Measurements from ENCODE around the gene ATP2B3.

The ATP2B3 gene

DNA sequence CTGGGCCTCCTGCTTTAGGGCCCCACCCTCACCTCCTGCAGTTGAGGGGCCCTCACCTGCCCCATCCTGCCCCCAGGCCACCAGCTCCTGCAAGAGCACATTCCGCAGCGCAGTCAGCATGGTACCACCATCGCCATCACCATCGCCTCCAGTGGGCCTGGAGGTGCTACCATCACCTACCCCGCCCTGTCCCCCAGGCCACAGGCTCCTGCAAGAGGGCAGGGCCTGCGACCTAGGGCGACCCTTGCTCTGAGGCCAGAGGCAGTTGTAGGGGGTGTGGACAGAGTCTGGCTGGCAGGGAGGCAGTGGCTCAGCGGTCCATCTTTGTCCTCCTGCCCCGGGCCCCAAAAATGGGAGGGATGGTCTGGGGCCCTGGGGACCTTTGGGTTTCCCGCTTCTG lies 43.2 kb upstream of the ATP2B3 start:
- TF ChIP-seq, protein P1, sequence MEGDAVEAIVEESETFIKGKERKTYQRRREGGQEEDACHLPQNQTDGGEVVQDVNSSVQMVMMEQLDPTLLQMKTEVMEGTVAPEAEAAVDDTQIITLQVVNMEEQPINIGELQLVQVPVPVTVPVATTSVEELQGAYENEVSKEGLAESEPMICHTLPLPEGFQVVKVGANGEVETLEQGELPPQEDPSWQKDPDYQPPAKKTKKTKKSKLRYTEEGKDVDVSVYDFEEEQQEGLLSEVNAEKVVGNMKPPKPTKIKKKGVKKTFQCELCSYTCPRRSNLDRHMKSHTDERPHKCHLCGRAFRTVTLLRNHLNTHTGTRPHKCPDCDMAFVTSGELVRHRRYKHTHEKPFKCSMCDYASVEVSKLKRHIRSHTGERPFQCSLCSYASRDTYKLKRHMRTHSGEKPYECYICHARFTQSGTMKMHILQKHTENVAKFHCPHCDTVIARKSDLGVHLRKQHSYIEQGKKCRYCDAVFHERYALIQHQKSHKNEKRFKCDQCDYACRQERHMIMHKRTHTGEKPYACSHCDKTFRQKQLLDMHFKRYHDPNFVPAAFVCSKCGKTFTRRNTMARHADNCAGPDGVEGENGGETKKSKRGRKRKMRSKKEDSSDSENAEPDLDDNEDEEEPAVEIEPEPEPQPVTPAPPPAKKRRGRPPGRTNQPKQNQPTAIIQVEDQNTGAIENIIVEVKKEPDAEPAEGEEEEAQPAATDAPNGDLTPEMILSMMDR (IDR thresholded peaks at IDR 0.05; ENCODE audit: low read depth, low read length): no peak
- H3K4me3 ChIP-seq (replicated peaks in 1 of 2; ENCODE audit: low read depth in 2 of 2, low read length in 2 of 2): no peak overlapping the region
- DNase-seq (ENCODE audit: low read depth in 2 of 2): no peak

DNA sequence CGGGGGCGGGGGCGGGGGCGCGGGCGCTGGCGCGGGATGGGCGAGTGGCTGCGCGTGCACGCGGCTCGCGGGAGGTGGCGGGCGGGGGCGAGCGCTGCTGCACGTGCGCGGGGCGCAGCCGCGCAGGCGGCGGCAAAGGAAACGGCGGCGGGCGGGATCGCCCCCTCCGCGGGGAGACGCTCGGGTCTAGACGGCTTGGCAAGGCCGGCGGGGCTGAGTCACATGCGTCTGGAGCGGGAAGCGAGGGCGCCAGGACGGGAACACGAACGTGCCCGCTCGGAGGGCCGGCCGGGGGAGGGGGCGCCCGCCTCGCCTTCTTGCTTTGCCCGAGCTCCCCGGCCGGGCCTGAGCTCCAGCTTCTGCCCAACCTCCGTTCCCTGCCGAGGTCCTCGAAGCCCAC lies 42.7 kb upstream of the ATP2B3 start:
- TF ChIP-seq, protein P1 (IDR thresholded peaks at IDR 0.05; ENCODE audit: low read depth, low read length): no peak
- DNase-seq (ENCODE audit: low read depth in 2 of 2): peak; percentile 59 to 73
- H3K4me3 ChIP-seq (replicated peaks in 1 of 2; ENCODE audit: low read depth in 2 of 2, low read length in 2 of 2): no peak overlapping the region

DNA sequence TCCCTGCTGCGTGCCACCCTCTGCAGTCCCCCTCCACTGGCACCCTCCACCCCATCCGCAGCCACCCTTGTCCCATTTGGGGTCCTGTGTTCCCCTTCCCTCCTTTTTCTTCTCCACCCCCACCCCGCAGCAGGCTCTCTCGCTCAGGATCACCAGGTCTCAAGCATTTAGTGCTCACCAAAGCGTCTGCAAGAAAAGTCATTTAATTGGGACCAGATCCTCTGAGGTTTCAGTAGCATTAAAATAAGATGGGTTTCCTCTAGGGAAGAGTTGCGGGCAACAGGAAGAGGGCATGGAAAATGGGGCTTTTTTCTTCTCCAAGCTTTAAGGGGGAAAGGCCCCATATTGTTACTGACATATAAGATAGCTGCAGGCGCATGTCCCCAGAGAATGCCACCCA lies 42.2 kb upstream of the ATP2B3 start:
- TF ChIP-seq, protein P1 (IDR thresholded peaks at IDR 0.05; ENCODE audit: low read depth, low read length): no peak
- DNase-seq (ENCODE audit: low read depth in 2 of 2): no peak
- H3K4me3 ChIP-seq (replicated peaks in 1 of 2; ENCODE audit: low read depth in 2 of 2, low read length in 2 of 2): no peak overlapping the region

DNA sequence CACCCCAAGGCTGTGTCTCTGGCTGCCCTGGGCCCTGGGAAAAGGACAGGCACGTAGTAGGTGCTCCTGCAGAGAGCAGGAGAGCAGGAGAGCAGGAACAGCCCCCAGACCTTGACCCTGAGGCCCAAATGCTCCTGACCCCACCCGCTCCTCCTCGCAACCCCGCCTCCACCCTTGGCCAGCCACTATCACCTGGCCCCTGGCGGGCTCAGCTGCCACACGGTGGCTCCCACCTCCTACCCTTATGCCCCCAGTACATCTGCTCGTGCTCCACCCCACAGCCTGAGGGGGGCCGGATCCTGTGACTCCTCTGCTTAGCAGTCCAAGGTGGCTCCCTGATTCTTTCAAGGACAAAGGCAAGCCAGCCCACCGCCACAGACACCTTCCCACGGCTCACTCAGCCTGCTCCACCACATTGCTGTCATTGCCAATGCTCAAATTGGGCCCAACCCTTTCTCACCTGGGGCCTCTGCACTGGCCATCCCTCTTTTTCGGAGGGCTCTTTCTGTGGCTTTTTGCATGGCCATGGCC lies 41.6 kb upstream of the ATP2B3 start:
- TF ChIP-seq, protein P1 (IDR thresholded peaks at IDR 0.05; ENCODE audit: low read depth, low read length): no peak
- H3K4me3 ChIP-seq (replicated peaks in 1 of 2; ENCODE audit: low read depth in 2 of 2, low read length in 2 of 2): no peak overlapping the region
- no peak for DNase-seq (ENCODE audit: low read depth in 2 of 2)

DNA sequence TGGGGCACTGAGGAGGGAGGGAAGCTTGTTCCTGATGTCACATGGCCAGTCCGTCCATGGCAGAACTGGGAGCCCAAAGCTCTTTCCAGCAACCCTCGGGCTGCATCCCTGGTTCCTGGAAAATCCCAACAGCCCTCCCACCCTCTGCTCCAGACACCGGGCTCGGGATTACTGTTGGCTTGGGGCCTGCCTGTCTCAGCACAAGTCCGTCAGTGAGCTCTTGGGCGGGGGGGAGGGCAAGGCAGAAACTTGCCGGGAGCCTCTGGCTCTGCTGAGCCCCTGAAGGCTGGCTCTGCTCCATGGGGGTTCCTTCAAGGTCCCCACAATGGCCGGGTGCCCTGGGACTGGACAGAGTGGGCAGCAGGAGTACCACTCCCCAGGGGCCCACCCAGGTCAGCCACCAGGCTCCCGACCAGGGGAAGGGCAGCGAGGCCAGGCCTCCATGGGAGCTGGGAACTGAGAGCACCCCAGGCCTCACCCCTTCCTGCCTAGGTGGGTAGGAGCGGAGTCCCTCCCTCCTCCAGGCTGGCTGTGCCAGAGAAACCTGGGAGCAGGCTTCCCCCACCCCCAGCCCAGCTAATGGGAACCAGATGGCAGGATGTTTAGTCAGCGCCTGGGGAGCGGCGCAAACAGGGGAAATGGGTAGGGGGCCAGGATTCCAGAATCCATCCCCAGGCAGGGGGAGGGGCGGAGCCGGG lies 40.6 kb upstream of the ATP2B3 start:
- H3K4me3 ChIP-seq (replicated peaks in 1 of 2; ENCODE audit: low read depth in 2 of 2, low read length in 2 of 2): no peak overlapping the region
- peak; percentile 57 to 76 for DNase-seq (ENCODE audit: low read depth in 2 of 2)
- TF ChIP-seq, protein P1 (IDR thresholded peaks at IDR 0.05; ENCODE audit: low read depth, low read length): no peak

DNA sequence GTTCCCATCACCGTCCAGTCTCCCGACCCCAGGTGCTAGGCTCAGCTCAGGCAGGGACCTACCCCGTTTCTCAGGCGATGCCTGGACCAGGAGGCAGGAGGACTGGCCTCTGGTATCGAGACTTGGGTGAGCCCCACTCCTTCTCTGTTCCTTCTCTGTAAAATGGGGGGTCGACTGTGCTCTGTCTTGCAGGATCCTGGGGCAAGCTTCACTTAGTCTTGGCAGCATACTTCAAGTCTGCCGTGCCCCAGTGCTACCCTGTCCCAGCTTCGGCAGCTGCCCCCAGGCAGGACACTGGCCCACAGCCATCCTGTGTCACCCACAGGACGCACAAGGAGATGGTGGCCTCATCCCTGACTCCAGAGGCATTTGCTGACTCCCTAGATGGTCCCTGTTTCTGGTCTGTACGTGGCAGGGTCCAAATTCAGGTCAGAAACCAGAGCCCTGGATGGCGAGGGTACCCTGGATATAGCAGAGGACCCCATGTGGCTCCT lies 40.0 kb upstream of the ATP2B3 start:
- no peak for DNase-seq (ENCODE audit: low read depth in 2 of 2)
- TF ChIP-seq, protein P1 (IDR thresholded peaks at IDR 0.05; ENCODE audit: low read depth, low read length): no peak

More for the DNA sequence above, 40.0 kb upstream of the ATP2B3 start:
- no peak overlapping the region for H3K4me3 ChIP-seq (replicated peaks in 1 of 2; ENCODE audit: low read depth in 2 of 2, low read length in 2 of 2)
